Activated CD4-positive, alpha-beta T cell treated with anti-CD3 and anti-CD28 coated beads for 24 hours (primary cell): ENCODE measurements around the gene MED27.

Experiments used
- DNase-seq, 2 donors: peaks; one replicate each; pipeline ENCODE4 v3.0.0-alpha.2; 2020; ENCODE audit warnings: low read depth in 2 of 2

Gene MED27

GRCh38 chr9:131880833-131881583 lies 198.7 kb downstream of the MED27 start:
- DNase-seq: no peak

DNA sequence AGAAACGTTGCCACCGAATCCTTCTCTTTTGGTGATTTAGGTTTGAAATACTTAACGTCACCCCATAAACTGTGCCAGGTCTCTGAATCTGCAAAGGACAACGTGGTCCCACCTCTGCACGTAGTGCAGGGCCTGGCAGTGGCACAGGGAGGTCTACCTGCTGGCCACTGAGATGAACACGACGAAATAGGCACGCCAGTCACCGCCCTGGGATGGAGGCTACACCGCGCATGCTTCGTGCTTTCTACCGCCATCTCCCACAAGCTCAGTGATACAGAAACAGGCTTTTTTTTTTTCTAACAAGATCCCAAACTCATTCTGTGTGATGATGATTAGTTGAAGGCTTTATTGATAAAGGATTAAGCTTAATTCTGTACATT lies 199.8 kb downstream of the MED27 start:
- no peak for DNase-seq

- DNase-seq: no peak
Measured at GRCh38 chr9:131879181-131879910, 200.3 kb downstream of the MED27 start.

DNA sequence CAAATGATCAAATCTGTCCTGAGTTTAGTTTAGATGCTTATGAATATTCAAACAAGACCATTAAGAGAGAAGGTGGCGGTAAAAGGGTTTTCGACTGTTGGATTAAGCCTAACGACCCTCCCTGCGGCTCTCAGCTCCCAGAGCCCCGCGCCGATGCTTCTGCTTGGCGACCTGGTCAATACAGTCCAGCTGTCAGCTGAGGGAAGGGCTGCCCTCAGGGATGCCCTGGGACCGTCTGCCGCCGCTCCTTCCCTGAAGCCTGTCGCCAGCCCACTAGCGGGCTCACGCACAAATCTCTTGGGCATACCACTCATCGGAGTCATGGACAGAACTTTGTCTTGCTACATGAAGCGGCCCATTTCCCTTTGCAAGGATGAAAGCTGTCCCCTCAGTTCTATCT lies 203.2 kb downstream of the MED27 start:
- DNase-seq: no peak

GRCh38 chr9:131875828-131876485 lies 203.7 kb downstream of the MED27 start:
- DNase-seq: no peak

DNA sequence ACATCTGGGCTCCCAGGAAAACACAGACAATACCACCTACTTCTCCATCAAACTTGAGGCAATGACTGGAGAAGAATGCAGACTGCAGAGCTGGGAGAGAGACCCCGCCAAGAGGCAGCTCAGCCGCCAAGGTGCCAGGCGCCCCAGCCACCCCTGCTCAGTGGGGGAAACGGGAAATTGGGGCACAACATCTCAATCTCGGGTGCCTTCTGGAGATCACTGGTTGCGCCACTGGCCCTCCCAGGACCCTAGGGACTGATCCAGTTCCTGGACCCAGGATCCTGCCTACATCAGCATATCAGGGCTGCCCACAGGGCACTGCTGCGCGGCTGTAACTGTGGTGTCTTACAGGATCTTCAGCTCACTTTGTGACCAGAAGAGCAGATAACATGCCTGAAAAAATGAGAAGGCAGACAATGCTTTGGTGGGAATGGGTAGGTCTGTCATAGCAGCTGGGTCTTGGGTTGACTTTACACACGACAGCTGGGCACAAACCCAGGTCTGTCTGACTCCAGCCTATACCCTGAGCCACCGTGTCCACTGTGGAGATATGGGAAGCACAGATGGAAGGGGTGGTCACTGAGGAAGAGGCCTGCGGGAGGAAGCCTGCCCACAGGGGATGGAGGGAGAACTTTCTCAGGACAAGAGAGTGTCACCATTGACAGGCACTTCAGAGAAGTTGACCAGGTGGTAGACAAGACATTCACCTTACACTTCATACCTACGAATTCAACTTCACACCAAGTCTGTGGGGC lies 204.6 kb downstream of the MED27 start:
- no peak for DNase-seq

- no peak for DNase-seq
Measured at GRCh38 chr9:131874447-131874846, 205.2 kb downstream of the MED27 start.

DNA sequence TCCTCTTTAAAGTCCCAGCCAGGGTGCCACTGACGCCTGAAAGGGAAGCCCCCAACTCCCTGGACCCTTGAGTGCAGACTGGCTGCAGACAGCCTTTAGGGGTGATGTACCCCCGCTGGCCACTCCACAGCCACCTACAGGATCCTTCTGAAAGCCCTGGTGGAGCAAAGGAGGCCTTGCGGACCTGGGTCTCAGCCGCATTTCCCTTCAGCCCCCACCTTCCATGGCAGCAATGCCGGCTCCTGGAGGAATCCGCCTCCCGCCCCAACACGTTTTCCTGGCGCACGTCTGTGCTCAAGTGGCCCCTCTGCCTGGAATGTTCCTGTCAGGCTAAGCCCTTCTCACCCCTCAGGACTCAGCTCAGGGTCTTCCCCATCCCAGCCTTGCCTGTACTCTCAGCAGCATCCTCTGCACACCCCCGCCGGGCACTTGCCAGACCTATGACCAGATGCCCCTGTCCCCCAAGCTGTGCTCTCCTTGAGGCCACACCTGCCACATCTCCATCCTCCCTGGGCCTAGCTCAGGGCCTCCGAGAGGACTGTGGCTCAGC lies 205.7 kb downstream of the MED27 start:
- no peak for DNase-seq

- no peak for DNase-seq
Measured at GRCh38 chr9:131873335-131873734, 206.3 kb downstream of the MED27 start.

DNA sequence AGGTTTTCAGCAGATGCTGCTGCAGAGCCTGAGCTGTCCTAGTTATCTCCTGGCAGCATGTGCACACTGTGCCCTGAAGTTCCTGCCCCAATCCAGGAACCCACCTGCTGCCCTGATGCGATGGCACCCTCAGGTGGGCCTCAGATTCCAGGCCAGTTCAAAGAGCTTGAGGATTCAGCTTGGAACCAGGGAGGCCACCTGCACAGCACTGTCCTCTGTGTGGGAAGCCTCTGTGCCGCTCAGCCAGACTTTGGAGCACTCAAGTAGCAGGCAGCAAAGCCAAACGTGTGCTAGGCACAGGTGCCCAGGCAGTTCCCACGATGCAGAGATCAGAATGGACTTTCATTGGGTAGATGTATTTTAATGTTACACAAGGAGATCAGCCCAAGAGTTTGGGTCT lies 207.0 kb downstream of the MED27 start:
- DNase-seq: no peak

DNA sequence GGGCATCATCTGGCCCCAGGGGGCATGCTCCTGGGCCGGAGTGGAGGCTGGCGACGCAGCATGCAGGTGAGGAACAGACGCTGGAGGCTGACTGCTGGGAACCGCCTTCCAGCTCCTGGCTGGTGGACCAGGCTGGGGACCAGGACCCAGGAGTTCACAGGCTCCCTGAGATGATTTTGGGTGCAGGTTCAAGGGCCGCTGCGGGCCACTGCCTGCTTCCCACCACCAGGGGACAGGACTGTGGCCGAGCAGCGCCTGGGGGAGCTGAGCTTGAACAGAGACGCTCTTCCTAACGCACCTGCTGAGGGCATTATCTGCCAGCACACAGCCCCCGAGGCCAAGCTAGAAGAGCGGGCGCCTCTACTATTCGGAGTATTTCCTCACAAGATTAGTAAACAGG lies 207.7 kb downstream of the MED27 start:
- no peak for DNase-seq

DNA sequence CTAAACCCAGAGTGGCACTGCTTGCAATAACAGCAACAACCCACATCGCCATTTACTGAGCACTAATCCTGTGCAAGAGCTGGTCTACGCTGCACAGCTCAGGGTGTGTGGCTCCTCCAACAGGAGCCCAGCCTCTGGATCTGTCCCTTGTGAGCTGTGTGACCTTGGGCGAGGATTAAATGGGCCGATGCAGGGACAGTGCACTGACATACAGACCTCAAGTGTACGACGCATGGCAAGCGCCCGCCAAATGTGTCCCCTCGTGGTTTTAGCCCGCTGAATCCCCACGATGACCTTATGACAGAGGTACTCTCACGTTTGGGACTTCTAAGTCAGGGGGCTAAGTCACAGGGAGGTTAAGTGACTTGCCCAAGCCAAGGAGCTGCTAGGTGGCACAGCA lies 209.5 kb downstream of the MED27 start:
- no peak for DNase-seq

GRCh38 chr9:131869348-131869747 lies 210.3 kb downstream of the MED27 start:
- no peak for DNase-seq

- DNase-seq: no peak
Measured at GRCh38 chr9:131868766-131869165, 210.9 kb downstream of the MED27 start.

- no peak for DNase-seq
Measured at GRCh38 chr9:131867611-131868192, 212.0 kb downstream of the MED27 start.

DNA sequence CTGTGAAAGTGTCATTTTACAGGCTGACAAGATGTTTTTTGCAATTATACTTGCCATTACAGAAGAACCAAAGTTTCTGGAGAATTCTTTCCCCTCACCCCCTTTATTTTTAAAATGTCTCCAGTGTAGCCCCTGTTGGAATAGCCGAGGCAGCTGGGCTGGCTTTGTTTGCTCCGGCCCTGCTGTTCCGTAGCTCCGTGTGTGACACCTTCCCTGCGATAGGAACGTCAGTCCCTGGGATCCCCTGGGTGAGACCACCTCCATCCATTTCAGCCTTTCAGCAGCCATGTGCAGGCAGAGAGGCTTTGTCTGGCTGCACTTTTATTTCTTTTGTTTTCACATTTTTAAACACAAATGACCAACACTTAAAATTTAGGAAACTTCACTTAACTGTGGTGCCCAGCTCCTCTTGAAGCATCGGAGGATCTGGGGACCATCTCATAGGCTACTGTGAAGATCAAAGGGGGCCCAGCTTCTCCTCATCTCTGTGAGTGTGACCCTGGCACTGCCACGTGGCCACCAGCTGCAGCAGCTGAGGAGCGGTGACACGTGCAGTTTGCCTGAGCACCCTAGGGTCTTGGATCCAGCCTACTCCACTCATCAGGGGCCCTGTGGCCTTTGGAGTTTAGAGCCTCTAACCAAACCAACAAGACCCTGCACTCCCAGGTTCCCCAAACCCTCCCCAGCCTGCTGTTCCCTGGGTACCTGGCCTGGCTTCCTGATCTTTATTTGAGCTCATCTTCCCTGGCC lies 214.0 kb downstream of the MED27 start:
- no peak for DNase-seq

DNA sequence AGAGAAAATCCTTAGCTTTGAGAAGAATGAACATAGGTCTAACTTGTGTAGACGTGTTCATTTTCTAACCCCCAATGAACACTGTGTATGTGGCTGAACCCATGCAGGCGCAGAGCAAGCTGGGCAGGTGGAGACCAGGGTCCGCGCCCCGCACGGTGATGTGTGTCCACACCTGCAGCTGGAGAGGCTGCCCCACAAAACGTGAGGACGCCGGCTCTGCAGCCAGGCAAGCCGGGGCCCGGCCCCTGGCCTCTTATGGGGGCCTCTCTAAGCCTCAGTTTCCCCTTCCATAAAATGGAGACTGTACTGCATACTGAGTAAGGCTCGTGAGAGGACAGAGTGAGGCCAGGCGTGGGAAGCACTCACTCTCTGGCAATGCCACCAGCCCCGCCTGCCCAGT lies 215.1 kb downstream of the MED27 start:
- no peak for DNase-seq

- DNase-seq: no peak
Measured at GRCh38 chr9:131863306-131863896, 216.3 kb downstream of the MED27 start.

DNA sequence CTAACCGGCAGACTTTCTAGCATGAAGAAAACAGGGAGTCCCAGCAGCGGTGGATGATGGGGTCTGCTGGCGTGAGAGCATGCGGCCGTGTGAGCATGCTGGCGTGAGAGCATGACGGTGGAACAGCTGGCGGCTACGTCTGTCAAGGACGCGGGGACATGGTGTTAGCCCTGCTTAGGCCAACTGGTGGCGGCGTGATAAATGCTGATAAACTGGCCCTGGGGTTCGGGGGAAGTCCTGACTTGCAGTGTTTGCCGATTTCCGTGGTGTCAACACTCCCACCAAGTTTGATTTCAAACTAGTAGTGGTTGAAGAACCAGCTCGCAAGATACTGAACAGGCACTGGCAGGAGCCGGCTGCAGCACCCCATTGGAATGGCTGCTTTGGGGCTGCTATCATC lies 217.4 kb downstream of the MED27 start:
- no peak for DNase-seq

DNA sequence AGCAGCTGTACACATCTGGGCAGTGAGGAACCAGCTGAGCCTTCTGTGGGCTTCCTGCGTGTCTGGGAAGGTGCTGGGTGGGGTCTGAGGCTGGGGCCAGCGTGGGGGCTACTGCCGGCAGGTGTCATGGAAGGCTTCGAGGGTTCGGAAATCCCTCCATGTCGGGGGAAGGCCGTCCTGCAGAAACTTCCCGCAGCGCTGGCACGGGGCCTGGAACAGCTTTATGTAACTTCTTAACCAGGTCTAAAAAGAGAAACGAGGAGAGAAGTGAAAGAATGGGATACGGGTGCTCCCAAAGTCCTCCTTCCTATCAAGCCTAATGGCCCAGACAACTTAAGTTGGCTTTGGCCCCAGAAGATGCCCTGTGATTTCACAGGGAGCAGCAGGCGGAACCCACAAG lies 219.2 kb downstream of the MED27 start:
- DNase-seq: no peak
